Heart left ventricle (tissue), 13 donors: Measurements from ENCODE around the gene HOXB7.

ENCODE experiments used
- POLR2A ChIP-seq, 2 donors: fragments of 450-650 bp; IDR thresholded peaks; one replicate each; pipeline ENCODE4 v1.6.1; 2017; ENCODE audit warnings: antibody characterized with exemption in 2 of 2, mild to moderate bottlenecking in 2 of 2, moderate library complexity in 2 of 2
- TF ChIP-seq, protein P1 (sequence below), 12 donors: fragments of 200-600 bp; sonication (generic) in 4 of 12; IDR thresholded peaks; one replicate each; pipeline versions ENCODE4 v1.5.0 to v1.8.0; 2018 to 2022; ENCODE audit warnings: antibody characterized with exemption in 12 of 12, mild to moderate bottlenecking in 5 of 12
- donor health status: ischemic (EF 13 %, LVEDD 7.1; RV severe dilation, severe dysfunction).
- donor health status: DM: no; HTN: yes; CAD: no.
- donor health status: DM: no; HTN: no; CAD: no.
- donor health status: ischemic (EF 25% LVEDD 6.9; RV normal size, moderate dysfunction).
- donor health status: ischemic (EF 25% LVEDD 5.7; RV mildly dilated, moderate dysfunction).
- donor health status: ischemic (EF 35%, LVEDD 5.7; RV mildly dilated, moderate dysfunction).
- donor health status: nonischemic (EF 11% LVEDD 7.7; RV severe dilation, severe dysfunction).
- donor health status: DM: yes; HTN: yes; CAD: no.
- donor health status: PGD.
- donor health status: ischemic (EF 29% LVEDD 5.4; RV normal size, mild dysfunction).
- donor health status: nonischemic (EF 23%, LVEDD 6.1; RV moderate dilation, normal function).

DNA sequence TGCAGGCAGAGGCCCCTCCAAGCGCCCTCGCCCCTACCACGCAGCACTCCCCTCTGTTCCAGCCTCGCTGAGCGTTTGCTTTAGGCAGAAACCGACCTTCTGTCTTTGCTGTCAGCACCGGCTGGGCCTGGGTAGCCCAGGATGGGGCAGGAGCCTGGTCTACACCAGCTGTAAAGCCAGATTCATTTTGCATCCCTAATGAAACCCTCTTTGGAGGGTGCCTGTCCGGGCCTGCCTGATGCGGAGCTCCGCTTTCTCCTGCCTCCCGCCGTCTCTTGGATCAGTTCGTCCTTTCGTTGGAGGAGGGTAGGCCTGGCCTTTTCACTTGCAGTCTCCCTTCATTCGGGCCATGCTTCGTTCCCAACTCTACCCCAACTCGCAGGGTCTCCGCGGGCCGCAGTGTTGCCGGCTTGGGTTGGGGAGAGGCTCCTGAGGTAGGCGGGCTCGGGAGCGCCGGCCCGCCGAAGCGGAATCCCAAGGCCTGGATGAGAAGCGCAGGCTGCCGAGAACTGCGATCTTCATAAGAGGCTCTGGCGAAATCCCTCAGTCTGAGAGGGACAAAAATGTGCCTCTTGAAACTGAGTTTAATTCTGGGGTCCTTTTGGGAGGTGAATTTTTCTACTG is 9.1 kb upstream of the HOXB7 start:
- TF ChIP-seq POLR2A (IDR thresholded peaks at IDR 0.05), result no peak
- TF ChIP-seq, protein P1, sequence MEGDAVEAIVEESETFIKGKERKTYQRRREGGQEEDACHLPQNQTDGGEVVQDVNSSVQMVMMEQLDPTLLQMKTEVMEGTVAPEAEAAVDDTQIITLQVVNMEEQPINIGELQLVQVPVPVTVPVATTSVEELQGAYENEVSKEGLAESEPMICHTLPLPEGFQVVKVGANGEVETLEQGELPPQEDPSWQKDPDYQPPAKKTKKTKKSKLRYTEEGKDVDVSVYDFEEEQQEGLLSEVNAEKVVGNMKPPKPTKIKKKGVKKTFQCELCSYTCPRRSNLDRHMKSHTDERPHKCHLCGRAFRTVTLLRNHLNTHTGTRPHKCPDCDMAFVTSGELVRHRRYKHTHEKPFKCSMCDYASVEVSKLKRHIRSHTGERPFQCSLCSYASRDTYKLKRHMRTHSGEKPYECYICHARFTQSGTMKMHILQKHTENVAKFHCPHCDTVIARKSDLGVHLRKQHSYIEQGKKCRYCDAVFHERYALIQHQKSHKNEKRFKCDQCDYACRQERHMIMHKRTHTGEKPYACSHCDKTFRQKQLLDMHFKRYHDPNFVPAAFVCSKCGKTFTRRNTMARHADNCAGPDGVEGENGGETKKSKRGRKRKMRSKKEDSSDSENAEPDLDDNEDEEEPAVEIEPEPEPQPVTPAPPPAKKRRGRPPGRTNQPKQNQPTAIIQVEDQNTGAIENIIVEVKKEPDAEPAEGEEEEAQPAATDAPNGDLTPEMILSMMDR (IDR thresholded peaks at IDR 0.05), result no peak
